K562 (cell line): ENCODE measurements around the gene SLC48A1. TPM values are rescaled to one million over a fixed set of nuclear protein-coding genes. Genes with fewer than 3 reads are reported as not detected.

Experiments used
- ARID2 ChIP-seq: fragments of 450-650 bp; IDR thresholded peaks from 2 replicates; pipeline ENCODE4 v1.6.1; 2017; ENCODE audit warnings: antibody characterized with exemption, mild to moderate bottlenecking
- CXXC5 ChIP-seq: fragments of 250-450 bp; sonication (Bioruptor Pico); IDR thresholded peaks from 2 replicates; pipeline ENCODE4 v1.8.0; 2022; ENCODE audit warnings: inconsistent platforms, mild to moderate bottlenecking, moderate library complexity
- FOXK1 ChIP-seq: sonication (generic); formaldehyde crosslinking; IDR thresholded peaks from 2 replicates; pipeline ENCODE4 v1.8.0; 2022; ENCODE audit warnings: missing genetic modification reagents, mild to moderate bottlenecking, borderline replicate concordance
- GTF2E2 ChIP-seq: fragments of 200-800 bp; sonication (Bioruptor generic); IDR thresholded peaks from 2 replicates; pipeline ENCODE4 v1.6.1; 2016; ENCODE audit warnings: missing genetic modification characterization, missing compliant biosample characterization
- HDAC1 ChIP-seq, 2 experiments: fragments of 450-650 bp; IDR thresholded peaks; 2 replicates each; pipeline ENCODE4 v1.6.1; 2016 to 2017; ENCODE audit warnings: inconsistent platforms in 1 of 2, mild to moderate bottlenecking in 1 of 2, moderate library complexity in 1 of 2
- HEY1 ChIP-seq: fragments of 250-450 bp; sonication (Bioruptor Pico); IDR thresholded peaks from 2 replicates; pipeline ENCODE4 v1.5.0; 2020; ENCODE audit warnings: mild to moderate bottlenecking, moderate library complexity, borderline replicate concordance
- HMGN3 ChIP-seq: IDR thresholded peaks from 2 replicates; pipeline ENCODE4 v1.6.1; 2011; ENCODE audit warnings: borderline replicate concordance, low read depth, mild to moderate bottlenecking, mixed read lengths, low read length; ENCODE audit not compliant: insufficient read length; ENCODE audit errors: extremely low read depth
- KAT7 ChIP-seq: sonication (generic); formaldehyde crosslinking; IDR thresholded peaks from 2 replicates; pipeline ENCODE4 v1.8.0; 2022; ENCODE audit warnings: missing genetic modification reagents, mild to moderate bottlenecking, borderline replicate concordance
- NCOA6 ChIP-seq: fragments of 450-650 bp; IDR thresholded peaks from 2 replicates; pipeline ENCODE4 v1.6.1; 2017; ENCODE audit warnings: mild to moderate bottlenecking
- NR2C1 ChIP-seq, 2 experiments: fragments of 450-650 bp; IDR thresholded peaks; 2 replicates each; pipeline ENCODE4 v1.6.1; 2017; ENCODE audit warnings: mild to moderate bottlenecking in 2 of 2, antibody characterized with exemption in 1 of 2, inconsistent platforms in 1 of 2, missing compliant biosample characterization in 1 of 2, missing genetic modification characterization in 1 of 2
- RAD51 ChIP-seq: fragments of 450-650 bp; IDR thresholded peaks from 2 replicates; pipeline ENCODE4 v1.7.1; 2016; ENCODE audit warnings: low read depth, mild to moderate bottlenecking, borderline replicate concordance
- RCOR1 ChIP-seq, 2 experiments: IDR thresholded peaks; 2 replicates each; pipeline ENCODE4 v1.6.1; 2012; ENCODE audit warnings: low read depth in 2 of 2, low read length in 2 of 2, borderline replicate concordance in 1 of 2, improper control_type of control experiment in 1 of 2
- RNF2 ChIP-seq: sonication (generic); IDR thresholded peaks from 2 replicates; pipeline ENCODE4 v1.6.1; 2016
- SETDB1 ChIP-seq: IDR thresholded peaks from one replicate; pipeline ENCODE4 v1.6.1; 2012; ENCODE audit warnings: low read length, control low read depth, inconsistent platforms
- XRCC4 ChIP-seq: IDR thresholded peaks from one replicate; pipeline ENCODE4 v1.6.1; 2011; ENCODE audit not compliant: insufficient read depth, insufficient read length; ENCODE audit errors: extremely low read depth
- ZNF140 ChIP-seq: fragments of 250-450 bp; sonication (Bioruptor Pico); IDR thresholded peaks from 2 replicates; pipeline ENCODE4 v1.8.0; 2021; ENCODE audit warnings: moderate library complexity, mild to moderate bottlenecking, inconsistent platforms
- ZNF347 ChIP-seq: fragments of 450-650 bp; formaldehyde crosslinking; IDR thresholded peaks from 2 replicates; pipeline ENCODE4 v1.4.0; 2020; ENCODE audit warnings: low read depth, mild to moderate bottlenecking, moderate library complexity
- polyA plus RNA-seq, 8 experiments: library from polyadenylated mRNA; depleted of rRNA in 4 of 8; stranded (reverse) in 5 of 8; unstranded in 3 of 8; fragments of >200 nt; fragmentation: Nextera tagmentation in 2 of 8; fragmentation: Illumina TruSeq in 1 of 8; extraction: Ambion mirVana in 2 of 8; extraction: Trizol in 1 of 8; gene quantifications; 2 replicates each; pipeline versions ENCODE4 v1.2.1 to v1.2.3, GENCODE V29; 2011 to 2014; ENCODE audit warnings: inconsistent platforms in 1 of 8, missing spikeins in 1 of 8
- total RNA-seq, 7 experiments: library from RNA; depleted of rRNA in 6 of 7; stranded (reverse); fragments of >200 nt in 6 of 7; fragmentation: Illumina TruSeq in 2 of 7; extraction: Trizol in 2 of 7; gene quantifications; 2 replicates each; pipeline versions ENCODE4 v1.2.1 to v1.2.3, GENCODE V29; 2011 to 2021; ENCODE audit warnings: low replicate concordance in 1 of 7
- TF ChIP-seq, protein P1 (sequence below), 2 experiments: fragments of 150-350 bp in 1 of 2; IDR thresholded peaks; 2 replicates each; pipeline ENCODE4 v1.6.1; 2012 to 2016; ENCODE audit warnings: low read depth in 2 of 2, low read length in 2 of 2, mild to moderate bottlenecking in 1 of 2, moderate library complexity in 1 of 2
- TF ChIP-seq, protein P2 (sequence below): fragments of 250-450 bp; sonication (Bioruptor Pico); IDR thresholded peaks from 2 replicates; pipeline ENCODE4 v1.4.0; 2020; ENCODE audit warnings: borderline replicate concordance
- TF ChIP-seq, protein P3 (sequence below): fragments of 450-650 bp; formaldehyde crosslinking; conservative IDR thresholded peaks from 2 replicates; pipeline ENCODE4 v1.4.0; 2022; ENCODE audit warnings: mild to moderate bottlenecking, missing genetic modification characterization

SLC48A1 gene
- total and polyA plus RNA-seq, 9 of the 15 experiments (the other 6 are each of a cell fraction or from before 2014, with no cell fraction given) = 10.7 to 37.5 (median 18.7) TPM

GRCh38 chr12:47758834-47759690 lies 14.0 kb upstream of the SLC48A1 start, which contains the start of gene RAPGEF3 (continued):
- TF ChIP-seq, protein P1, sequence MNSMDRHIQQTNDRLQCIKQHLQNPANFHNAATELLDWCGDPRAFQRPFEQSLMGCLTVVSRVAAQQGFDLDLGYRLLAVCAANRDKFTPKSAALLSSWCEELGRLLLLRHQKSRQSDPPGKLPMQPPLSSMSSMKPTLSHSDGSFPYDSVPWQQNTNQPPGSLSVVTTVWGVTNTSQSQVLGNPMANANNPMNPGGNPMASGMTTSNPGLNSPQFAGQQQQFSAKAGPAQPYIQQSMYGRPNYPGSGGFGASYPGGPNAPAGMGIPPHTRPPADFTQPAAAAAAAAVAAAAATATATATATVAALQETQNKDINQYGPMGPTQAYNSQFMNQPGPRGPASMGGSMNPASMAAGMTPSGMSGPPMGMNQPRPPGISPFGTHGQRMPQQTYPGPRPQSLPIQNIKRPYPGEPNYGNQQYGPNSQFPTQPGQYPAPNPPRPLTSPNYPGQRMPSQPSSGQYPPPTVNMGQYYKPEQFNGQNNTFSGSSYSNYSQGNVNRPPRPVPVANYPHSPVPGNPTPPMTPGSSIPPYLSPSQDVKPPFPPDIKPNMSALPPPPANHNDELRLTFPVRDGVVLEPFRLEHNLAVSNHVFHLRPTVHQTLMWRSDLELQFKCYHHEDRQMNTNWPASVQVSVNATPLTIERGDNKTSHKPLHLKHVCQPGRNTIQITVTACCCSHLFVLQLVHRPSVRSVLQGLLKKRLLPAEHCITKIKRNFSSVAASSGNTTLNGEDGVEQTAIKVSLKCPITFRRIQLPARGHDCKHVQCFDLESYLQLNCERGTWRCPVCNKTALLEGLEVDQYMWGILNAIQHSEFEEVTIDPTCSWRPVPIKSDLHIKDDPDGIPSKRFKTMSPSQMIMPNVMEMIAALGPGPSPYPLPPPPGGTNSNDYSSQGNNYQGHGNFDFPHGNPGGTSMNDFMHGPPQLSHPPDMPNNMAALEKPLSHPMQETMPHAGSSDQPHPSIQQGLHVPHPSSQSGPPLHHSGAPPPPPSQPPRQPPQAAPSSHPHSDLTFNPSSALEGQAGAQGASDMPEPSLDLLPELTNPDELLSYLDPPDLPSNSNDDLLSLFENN (IDR thresholded peaks at IDR 0.05; ENCODE audit: low read depth in 2 of 2, low read length in 2 of 2) = no peak
- TF ChIP-seq RAD51 = peak; percentile 75
- no peak for TF ChIP-seq SETDB1
- 0 out of 2 replicates have a peak, but pooled peaks have one; percentile 42 for TF ChIP-seq KAT7 (CRISPR knock-in tag)
- no peak for TF ChIP-seq HEY1 (CRISPR knock-in tag)
- no peak for TF ChIP-seq FOXK1 (CRISPR knock-in tag)
- peak; percentile 74 for TF ChIP-seq HMGN3
- no peak for TF ChIP-seq NCOA6
- TF ChIP-seq, protein P2, sequence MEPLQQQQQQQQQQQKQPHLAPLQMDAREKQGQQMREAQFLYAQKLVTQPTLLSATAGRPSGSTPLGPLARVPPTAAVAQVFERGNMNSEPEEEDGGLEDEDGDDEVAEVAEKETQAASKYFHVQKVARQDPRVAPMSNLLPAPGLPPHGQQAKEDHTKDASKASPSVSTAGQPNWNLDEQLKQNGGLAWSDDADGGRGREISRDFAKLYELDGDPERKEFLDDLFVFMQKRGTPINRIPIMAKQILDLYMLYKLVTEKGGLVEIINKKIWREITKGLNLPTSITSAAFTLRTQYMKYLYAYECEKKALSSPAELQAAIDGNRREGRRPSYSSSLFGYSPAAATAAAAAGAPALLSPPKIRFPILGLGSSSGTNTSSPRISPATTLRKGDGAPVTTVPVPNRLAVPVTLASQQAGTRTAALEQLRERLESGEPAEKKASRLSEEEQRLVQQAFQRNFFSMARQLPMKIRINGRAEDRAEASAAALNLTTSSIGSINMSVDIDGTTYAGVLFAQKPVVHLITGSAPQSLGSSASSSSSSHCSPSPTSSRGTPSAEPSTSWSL = no peak
- TF ChIP-seq HDAC1 (IDR thresholded peaks at IDR 0.05) = peak in 1 of 2 experiments; percentile 93; a peak in 2 of 4 replicates
- no peak for TF ChIP-seq ZNF140 (CRISPR knock-in tag)
- TF ChIP-seq XRCC4 = no peak
- TF ChIP-seq RNF2 = no peak
- TF ChIP-seq CXXC5 (CRISPR knock-in tag) = peak; percentile 52; the same call in 1 of the 2 replicates
- no peak for TF ChIP-seq GTF2E2 (tag)
- no peak for TF ChIP-seq ZNF347 (CRISPR knock-in tag)
- TF ChIP-seq NR2C1 (IDR thresholded peaks at IDR 0.05) = no peak
- TF ChIP-seq NR2C1 (tag; IDR thresholded peaks at IDR 0.05) = no peak
- TF ChIP-seq, protein P3, sequence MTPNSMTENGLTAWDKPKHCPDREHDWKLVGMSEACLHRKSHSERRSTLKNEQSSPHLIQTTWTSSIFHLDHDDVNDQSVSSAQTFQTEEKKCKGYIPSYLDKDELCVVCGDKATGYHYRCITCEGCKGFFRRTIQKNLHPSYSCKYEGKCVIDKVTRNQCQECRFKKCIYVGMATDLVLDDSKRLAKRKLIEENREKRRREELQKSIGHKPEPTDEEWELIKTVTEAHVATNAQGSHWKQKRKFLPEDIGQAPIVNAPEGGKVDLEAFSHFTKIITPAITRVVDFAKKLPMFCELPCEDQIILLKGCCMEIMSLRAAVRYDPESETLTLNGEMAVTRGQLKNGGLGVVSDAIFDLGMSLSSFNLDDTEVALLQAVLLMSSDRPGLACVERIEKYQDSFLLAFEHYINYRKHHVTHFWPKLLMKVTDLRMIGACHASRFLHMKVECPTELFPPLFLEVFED (CRISPR knock-in tag) = no peak
- TF ChIP-seq ARID2 = no peak
- TF ChIP-seq RCOR1 (IDR thresholded peaks at IDR 0.05; ENCODE audit: borderline replicate concordance in 1 of 2, low read depth in 2 of 2, low read length in 2 of 2) = no peak
